ENCODE measurements around the gene LMOD3. TPM values are rescaled to one million over a fixed set of nuclear protein-coding genes. Genes with fewer than 3 reads are reported as not detected.
A peak's percentile ranks its signal among the peaks of the same experiment; 100 is the strongest.

The LMOD3 gene
- 71.3 and 168 TPM in 2 replicates for total RNA-seq
- 12.5 TPM for polyA plus RNA-seq (2012)

GRCh38 chr3:69122403-69122802, at the start of gene LMOD3:
Gene LMOD3 (minus strand): TSS chr3:69122595. CDS start chr3:69122386, 209 bp downstream.
- DNase-seq (ENCODE audit: low read depth), result peak; percentile 91

- no peak for DNase-seq (ENCODE audit: low read depth)
Observed at GRCh38 chr3:69172058-69172457, 49.7 kb upstream of the LMOD3 start.

GRCh38 chr3:69166446-69166845, 44.1 kb upstream of the LMOD3 start:
- DNase-seq (ENCODE audit: low read depth), result no peak

GRCh38 chr3:69165744-69166143, 43.3 kb upstream of the LMOD3 start:
- no peak for DNase-seq (ENCODE audit: low read depth)

- no peak for DNase-seq (ENCODE audit: low read depth)
Observed at GRCh38 chr3:69164296-69164695, 41.9 kb upstream of the LMOD3 start.

- DNase-seq (ENCODE audit: low read depth), result no peak
Observed at GRCh38 chr3:69162308-69162980, 40.0 kb upstream of the LMOD3 start.

GRCh38 chr3:69161587-69162307, 39.4 kb upstream of the LMOD3 start:
- peak; percentile 67 for DNase-seq (ENCODE audit: low read depth)

GRCh38 chr3:69160525-69160924, 38.1 kb upstream of the LMOD3 start:
- DNase-seq (ENCODE audit: low read depth), result no peak

- DNase-seq (ENCODE audit: low read depth), result no peak
Observed at GRCh38 chr3:69160107-69160506, 37.7 kb upstream of the LMOD3 start.

- DNase-seq (ENCODE audit: low read depth), result peak; percentile 58
Observed at GRCh38 chr3:69149586-69149985, 27.2 kb upstream of the LMOD3 start.

GRCh38 chr3:69145688-69146087, 23.3 kb upstream of the LMOD3 start:
- no peak for DNase-seq (ENCODE audit: low read depth)

- no peak for DNase-seq (ENCODE audit: low read depth)
Observed at GRCh38 chr3:69144631-69145245, 22.3 kb upstream of the LMOD3 start.

GRCh38 chr3:69143612-69144011, 21.2 kb upstream of the LMOD3 start:
- DNase-seq (ENCODE audit: low read depth), result peak; percentile 41

GRCh38 chr3:69142797-69143454, 20.5 kb upstream of the LMOD3 start:
- no peak for DNase-seq (ENCODE audit: low read depth)

- peak; percentile 33 for DNase-seq (ENCODE audit: low read depth)
Observed at GRCh38 chr3:69142090-69142489, 19.7 kb upstream of the LMOD3 start.

GRCh38 chr3:69141313-69141712, 18.9 kb upstream of the LMOD3 start:
- no peak for DNase-seq (ENCODE audit: low read depth)

- DNase-seq (ENCODE audit: low read depth), result no peak
Observed at GRCh38 chr3:69137412-69137811, 15.0 kb upstream of the LMOD3 start.

- no peak for DNase-seq (ENCODE audit: low read depth)
Observed at GRCh38 chr3:69137005-69137404, 14.6 kb upstream of the LMOD3 start.

GRCh38 chr3:69130689-69131088, 8.3 kb upstream of the LMOD3 start:
- DNase-seq (ENCODE audit: low read depth), result peak; percentile 36

- DNase-seq (ENCODE audit: low read depth), result peak; percentile 67
Observed at GRCh38 chr3:69129531-69129930, 7.1 kb upstream of the LMOD3 start.

- DNase-seq (ENCODE audit: low read depth), result no peak
Observed at GRCh38 chr3:69128509-69128908, 6.1 kb upstream of the LMOD3 start.

GRCh38 chr3:69126999-69127398, 4.6 kb upstream of the LMOD3 start:
- no peak for DNase-seq (ENCODE audit: low read depth)

Data from myocyte (in vitro differentiated cells).